Tibial nerve (tissue), 4 donors: ENCODE data around the gene THBS3.

Source experiments
- EP300 ChIP-seq, 2 donors: sonication (generic); formaldehyde crosslinking; IDR thresholded peaks; one replicate each; pipeline ENCODE4 v1.6.1; 2017; ENCODE audit warnings: antibody characterized with exemption in 2 of 2, mild to moderate bottlenecking in 1 of 2
- TF ChIP-seq, protein P1 (sequence below), 5 experiments: fragments of 200-600 bp in 3 of 5; fragments of 450-650 bp in 2 of 5; sonication (generic) in 3 of 5; IDR thresholded peaks; one replicate each; pipeline ENCODE4 v1.5.1; 2016 to 2019; ENCODE audit warnings: antibody characterized with exemption in 5 of 5, mild to moderate bottlenecking in 3 of 5, moderate library complexity in 2 of 5

- TF ChIP-seq, protein P1, sequence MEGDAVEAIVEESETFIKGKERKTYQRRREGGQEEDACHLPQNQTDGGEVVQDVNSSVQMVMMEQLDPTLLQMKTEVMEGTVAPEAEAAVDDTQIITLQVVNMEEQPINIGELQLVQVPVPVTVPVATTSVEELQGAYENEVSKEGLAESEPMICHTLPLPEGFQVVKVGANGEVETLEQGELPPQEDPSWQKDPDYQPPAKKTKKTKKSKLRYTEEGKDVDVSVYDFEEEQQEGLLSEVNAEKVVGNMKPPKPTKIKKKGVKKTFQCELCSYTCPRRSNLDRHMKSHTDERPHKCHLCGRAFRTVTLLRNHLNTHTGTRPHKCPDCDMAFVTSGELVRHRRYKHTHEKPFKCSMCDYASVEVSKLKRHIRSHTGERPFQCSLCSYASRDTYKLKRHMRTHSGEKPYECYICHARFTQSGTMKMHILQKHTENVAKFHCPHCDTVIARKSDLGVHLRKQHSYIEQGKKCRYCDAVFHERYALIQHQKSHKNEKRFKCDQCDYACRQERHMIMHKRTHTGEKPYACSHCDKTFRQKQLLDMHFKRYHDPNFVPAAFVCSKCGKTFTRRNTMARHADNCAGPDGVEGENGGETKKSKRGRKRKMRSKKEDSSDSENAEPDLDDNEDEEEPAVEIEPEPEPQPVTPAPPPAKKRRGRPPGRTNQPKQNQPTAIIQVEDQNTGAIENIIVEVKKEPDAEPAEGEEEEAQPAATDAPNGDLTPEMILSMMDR (IDR thresholded peaks at IDR 0.05) = peak in 4 of 5 experiments; percentile 95 to 100 (median 99)
- TF ChIP-seq EP300 (IDR thresholded peaks at IDR 0.05) = peak; percentile 75 to 99
Measured at GRCh38 chr1:155244368-155245162, 36.9 kb upstream of the THBS3 start.
